Smooth muscle cell (in vitro differentiated cells): ENCODE measurements around the gene SH3GL2. TPM values are rescaled to one million over a fixed set of nuclear protein-coding genes. Genes with fewer than 3 reads are reported as not detected.

Experiments used
- DNase-seq: peaks from one replicate; lab custom pipeline; 2025; ENCODE audit not compliant: unreplicated experiment; lab: John Stamatoyannopoulos, UW
- H2AFZ ChIP-seq: fragments of 200-600 bp; sonication (generic); 2 replicates; pipeline ENCODE4 v1.6.0; 2016; ENCODE audit warnings: antibody characterized with exemption, low read depth, mild to moderate bottlenecking
- H3F3A ChIP-seq: fragments of 200-600 bp; sonication (generic); 2 replicates; pipeline ENCODE4 v1.6.0; 2017; ENCODE audit warnings: antibody characterized with exemption, low read depth
- H3K27ac ChIP-seq: fragments of 200-600 bp; sonication (generic); 2 replicates; pipeline ENCODE4 v1.5.1; 2016; ENCODE audit warnings: low read depth, mild to moderate bottlenecking
- H3K27me3 ChIP-seq: fragments of 200-600 bp; sonication (generic); 2 replicates; pipeline ENCODE4 v1.6.1; 2016; ENCODE audit warnings: low read depth, mild to moderate bottlenecking
- H3K36me3 ChIP-seq: fragments of 200-600 bp; sonication (generic); 2 replicates; pipeline ENCODE4 v1.5.1; 2016; ENCODE audit warnings: low read depth
- H3K4me1 ChIP-seq: fragments of 200-600 bp; sonication (generic); 2 replicates; pipeline ENCODE4 v1.5.1; 2016; ENCODE audit warnings: low read depth
- H3K4me2 ChIP-seq: fragments of 200-600 bp; sonication (generic); 2 replicates; pipeline ENCODE4 v1.6.0; 2016; ENCODE audit warnings: mild to moderate bottlenecking
- H3K4me3 ChIP-seq: fragments of 200-600 bp; sonication (generic); 2 replicates; pipeline ENCODE4 v1.5.1; 2016; ENCODE audit warnings: mild to moderate bottlenecking
- H3K79me2 ChIP-seq: fragments of 200-600 bp; sonication (generic); 2 replicates; pipeline ENCODE4 v1.6.0; 2016; ENCODE audit warnings: low read depth, mild to moderate bottlenecking
- H3K9ac ChIP-seq: fragments of 200-600 bp; sonication (generic); 2 replicates; pipeline ENCODE4 v1.6.0; 2016; ENCODE audit warnings: low read depth
- H3K9me3 ChIP-seq: fragments of 200-600 bp; sonication (generic); replicated peaks from 2 replicates; pipeline ENCODE4 v1.5.1; 2016; ENCODE audit warnings: low read depth
- H4K20me1 ChIP-seq: fragments of 200-600 bp; sonication (generic); 2 replicates; pipeline ENCODE4 v1.6.0; 2016; ENCODE audit warnings: low read depth
- CTCF ChIP-seq: fragments of 200-600 bp; sonication (generic); IDR thresholded peaks from 2 replicates; pipeline ENCODE4 v1.5.1; 2017; ENCODE audit warnings: borderline replicate concordance, mild to moderate bottlenecking, antibody characterized with exemption; ENCODE audit not compliant: insufficient read depth, poor library complexity, severe bottlenecking
- WGBS: methylation state at CpG from one replicate; pipeline ENCODE4 v1.1.7; 2016; ENCODE audit warnings: low lambda C conversion rate; 5-methylcytosine and 5-hydroxymethylcytosine counted together
- polyA plus RNA-seq: library from polyadenylated mRNA; unstranded; fragments of >200 nt; fragmentation: Nextera tagmentation; extraction: Ambion mirVana; gene quantifications from 2 replicates; pipeline ENCODE4 v1.2.1, GENCODE V29; 2016
- total RNA-seq: library from RNA; depleted of rRNA; stranded (reverse); fragments of >200 nt; gene quantifications from 2 replicates; pipeline ENCODE4 v1.2.3, GENCODE V29; 2014

Gene SH3GL2
- total and polyA plus RNA-seq, 2 experiments from 2014 or later = not detected

- H3K36me3 ChIP-seq = no peaks in the 10 kb centered on the region
- WGBS = 96% methylated on average over 7 of the region's 7 CpGs
- no peak overlapping the region for H2AFZ ChIP-seq
- no peaks in the 10 kb centered on the region for H3K79me2 ChIP-seq
- DNase-seq = no peak
- no peak for TF ChIP-seq CTCF
- no peak overlapping the region for H3K9ac ChIP-seq
- H3K9me3 ChIP-seq = no peaks in the 10 kb centered on the region
- H3K4me2 ChIP-seq = no peak overlapping the region
- H3K4me3 ChIP-seq = no peak overlapping the region
- no peak overlapping the region for H3K27ac ChIP-seq
- peaks cover 15% of the 10 kb centered on the region for H3K27me3 ChIP-seq
- H3K4me1 ChIP-seq = no peaks in the 10 kb centered on the region
- no peaks in the 10 kb centered on the region for H3F3A ChIP-seq
- H4K20me1 ChIP-seq = no peaks in the 10 kb centered on the region
Measured at GRCh38 chr9:17833846-17834245, 255.0 kb downstream of the SH3GL2 start.

DNA sequence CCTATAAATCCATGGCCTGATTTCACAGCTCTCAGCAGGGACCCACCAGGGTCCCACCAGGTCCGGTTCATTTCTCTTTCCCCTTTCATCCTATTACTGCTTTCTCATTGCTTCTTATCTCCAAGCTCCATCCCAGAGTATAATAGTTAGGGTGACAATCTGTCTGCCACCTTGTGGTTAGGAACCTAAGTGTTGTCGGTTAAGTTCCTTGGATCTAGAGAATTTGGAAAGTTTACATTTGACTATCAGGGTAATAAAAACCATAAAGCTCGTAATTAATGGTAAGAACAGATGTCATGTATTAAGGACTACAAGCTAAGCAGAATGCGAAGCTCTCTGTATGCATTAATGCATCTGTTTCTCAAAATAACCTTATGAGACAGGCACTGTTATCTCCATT, 259.1 kb downstream of the SH3GL2 start:
- 51% methylated on average over 4 of the region's 4 CpGs for WGBS
- Histone ChIP-seq H3K79me2 (no peaks in the 10 kb centered on the region), H3K27ac (no peak overlapping the region), H3K4me2 (no peak overlapping the region), H4K20me1 (no peaks in the 10 kb centered on the region), H3K4me3 (no peak overlapping the region), H3K9ac (no peak overlapping the region), H3K4me1 (no peaks in the 10 kb centered on the region), H3K36me3 (no peaks in the 10 kb centered on the region), H3F3A (no peaks in the 10 kb centered on the region), H2AFZ (no peak overlapping the region), H3K9me3 (no peaks in the 10 kb centered on the region), H3K27me3 (peaks cover 12% of the 10 kb centered on the region)
- DNase-seq = no peak
- no peak for TF ChIP-seq CTCF

DNA sequence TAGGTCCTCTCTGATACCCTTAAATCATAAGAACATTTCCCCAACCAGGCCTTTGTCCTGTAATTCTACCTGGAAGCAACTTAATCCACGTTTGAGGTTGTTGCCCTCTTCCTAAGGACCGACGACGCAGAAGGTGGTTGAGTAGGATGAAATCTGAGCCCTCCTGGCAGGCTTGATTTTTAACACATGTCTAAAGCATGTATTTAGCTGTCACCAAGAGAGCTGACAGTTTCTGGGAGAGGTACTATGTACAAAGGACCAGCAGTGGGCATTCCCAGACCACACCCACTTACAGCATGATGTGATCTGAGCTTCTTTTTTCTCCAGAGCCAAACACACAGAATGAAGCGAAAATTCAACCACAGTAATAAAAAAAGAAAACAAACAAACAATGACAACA, 260.9 kb downstream of the SH3GL2 start:
- Histone ChIP-seq H2AFZ (no peak overlapping the region), H3K36me3 (no peaks in the 10 kb centered on the region), H4K20me1 (no peaks in the 10 kb centered on the region), H3K9me3 (no peaks in the 10 kb centered on the region), H3F3A (no peaks in the 10 kb centered on the region), H3K79me2 (no peaks in the 10 kb centered on the region), H3K4me1 (no peaks in the 10 kb centered on the region), H3K27ac (no peak overlapping the region), H3K27me3 (peaks cover 4% of the 10 kb centered on the region), H3K4me2 (no peak overlapping the region), H3K4me3 (no peak overlapping the region), H3K9ac (no peak overlapping the region)
- no peak for TF ChIP-seq CTCF
- DNase-seq = no peak
- WGBS = 87% methylated on average over 5 of the region's 5 CpGs

- Histone ChIP-seq H3K27me3 (no peaks in the 10 kb centered on the region), H3K4me1 (no peaks in the 10 kb centered on the region), H3K4me3 (no peak overlapping the region), H4K20me1 (no peaks in the 10 kb centered on the region), H3K9ac (no peak overlapping the region), H2AFZ (no peak overlapping the region), H3F3A (no peaks in the 10 kb centered on the region), H3K4me2 (no peak overlapping the region), H3K9me3 (no peaks in the 10 kb centered on the region), H3K79me2 (no peaks in the 10 kb centered on the region), H3K27ac (no peak overlapping the region), H3K36me3 (no peaks in the 10 kb centered on the region)
- WGBS = 63% methylated on average over 1 of the region's 1 CpG
- no peak for DNase-seq
- no peak for TF ChIP-seq CTCF
Measured at GRCh38 chr9:17843236-17843635, 264.4 kb downstream of the SH3GL2 start.
